HepG2 (cell line): ENCODE data around the gene MZT2A. TPM values are rescaled to one million over a fixed set of nuclear protein-coding genes. Genes with fewer than 3 reads are reported as not detected.

ENCODE experiments used
- ARID5B ChIP-seq: IDR thresholded peaks from 2 replicates; pipeline ENCODE4 v1.4.0; 2020; ENCODE audit warnings: mild to moderate bottlenecking, missing genetic modification reagents
- BCL3 ChIP-seq: sonication (generic); formaldehyde crosslinking; IDR thresholded peaks from 2 replicates; pipeline ENCODE4 v1.5.1; 2020; ENCODE audit warnings: mild to moderate bottlenecking, missing genetic modification reagents, moderate library complexity
- DRAP1 ChIP-seq: IDR thresholded peaks from 2 replicates; pipeline ENCODE4 v1.6.1; 2016; ENCODE audit warnings: missing genetic modification reagents, missing compliant biosample characterization
- GFI1 ChIP-seq: sonication (generic); formaldehyde crosslinking; IDR thresholded peaks from 2 replicates; pipeline ENCODE4 v1.5.0; 2020; ENCODE audit warnings: missing genetic modification reagents, mild to moderate bottlenecking, borderline replicate concordance
- NR3C1 ChIP-seq: sonication (generic); formaldehyde crosslinking; IDR thresholded peaks from 2 replicates; pipeline ENCODE4 v1.4.0; 2020; ENCODE audit warnings: missing genetic modification reagents
- PBX2 ChIP-seq: IDR thresholded peaks from 2 replicates; pipeline ENCODE4 v1.6.1; 2016; ENCODE audit warnings: control low read depth
- RXRB ChIP-seq: IDR thresholded peaks from 2 replicates; pipeline ENCODE4 v1.6.1; 2016; ENCODE audit warnings: borderline replicate concordance, missing genetic modification reagents, missing compliant biosample characterization
- TBL1XR1 ChIP-seq: fragments of 150-350 bp; IDR thresholded peaks from 2 replicates; pipeline ENCODE4 v1.6.1; 2014; ENCODE audit warnings: borderline replicate concordance, low read length; ENCODE audit not compliant: partially characterized antibody
- ZNF274 ChIP-seq: sonication (generic); formaldehyde crosslinking; IDR thresholded peaks from 2 replicates; pipeline ENCODE4 v1.5.1; 2020; ENCODE audit warnings: mild to moderate bottlenecking, missing genetic modification reagents
- ZNF496 ChIP-seq: sonication (generic); formaldehyde crosslinking; IDR thresholded peaks from 2 replicates; pipeline ENCODE4 v1.8.1; 2023; ENCODE audit warnings: mild to moderate bottlenecking, moderate library complexity, missing genetic modification reagents; ENCODE audit not compliant: insufficient replicate concordance
- ZNF747 ChIP-seq: sonication (generic); formaldehyde crosslinking; IDR thresholded peaks from 2 replicates; pipeline ENCODE4 v1.8.1; 2023; ENCODE audit warnings: missing genetic modification reagents, mild to moderate bottlenecking, borderline replicate concordance
- polyA plus RNA-seq, 8 experiments: library from polyadenylated mRNA; depleted of rRNA in 3 of 8; stranded (reverse) in 7 of 8; unstranded in 1 of 8; fragments of >200 nt; fragmentation: Illumina TruSeq in 4 of 8; extraction: Trizol in 4 of 8; gene quantifications; 2 replicates each; pipeline versions ENCODE4 v1.2.1 to v1.2.3, GENCODE V29; 2011 to 2016; ENCODE audit warnings: low read depth in 4 of 8, missing spikeins in 1 of 8, mixed read lengths in 1 of 8; ENCODE audit not compliant: insufficient read depth in 1 of 8
- total RNA-seq, 5 experiments: library from RNA; depleted of rRNA; stranded (reverse); fragments of >200 nt; fragmentation: Illumina TruSeq; extraction: Trizol; gene quantifications; 2 replicates each; pipeline ENCODE4 v1.2.3, GENCODE V29; 2016; ENCODE audit warnings: low read depth in 1 of 5
- TF ChIP-seq, protein P1 (sequence below): sonication (generic); formaldehyde crosslinking; IDR thresholded peaks from 2 replicates; pipeline ENCODE4 v1.4.0; 2020; ENCODE audit warnings: missing genetic modification reagents, borderline replicate concordance
- TF ChIP-seq, protein P2 (sequence below): sonication (generic); formaldehyde crosslinking; IDR thresholded peaks from 2 replicates; pipeline ENCODE4 v1.5.0; 2020; ENCODE audit warnings: mild to moderate bottlenecking, missing genetic modification reagents, borderline replicate concordance

MZT2A gene
- total and polyA plus RNA-seq, 2 of the 13 experiments (the other 11 are each of a cell fraction or from before 2014, with no cell fraction given) = 221 to 349 TPM

DNA sequence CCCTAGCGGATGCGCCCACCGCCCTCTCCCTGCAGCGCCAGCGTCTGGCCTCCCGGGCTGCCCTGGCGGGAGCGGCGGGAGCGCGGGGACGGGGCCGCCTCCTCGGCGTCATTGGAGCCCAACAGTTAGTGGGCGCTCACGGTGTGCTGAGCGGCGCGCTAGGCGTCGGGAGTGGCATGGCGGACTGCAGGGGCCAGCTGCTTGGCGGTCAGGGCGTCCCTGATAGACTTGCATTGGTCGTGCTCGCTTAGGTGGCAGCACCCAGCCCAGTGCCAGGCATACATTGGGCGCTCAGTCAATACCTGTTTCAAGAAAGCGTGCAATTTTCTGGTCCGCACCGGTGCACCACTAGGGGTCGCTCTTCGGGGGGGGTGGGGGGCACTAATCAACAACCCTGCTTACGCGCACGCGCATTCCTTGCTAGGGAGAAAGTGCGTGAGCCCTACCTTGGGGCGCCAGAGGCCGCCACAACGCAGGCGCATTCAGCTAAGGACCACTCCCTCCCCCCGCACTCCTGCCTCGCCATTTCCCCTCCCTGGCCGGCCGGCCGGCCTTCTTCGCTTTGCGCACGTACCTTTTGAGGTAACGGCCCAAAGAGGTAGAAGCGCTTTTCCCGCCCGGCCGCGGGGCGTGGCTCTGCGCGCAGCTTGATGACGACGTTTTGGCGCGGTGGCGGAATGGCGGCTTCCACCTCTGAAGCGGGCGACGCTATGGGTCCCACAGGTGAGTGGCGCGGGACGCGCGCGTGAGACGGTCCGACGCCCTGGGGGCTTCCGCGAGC lies 411 bp upstream of the MZT2A start (continued):
- TF ChIP-seq TBL1XR1 = no peak
- TF ChIP-seq DRAP1 (CRISPR knock-in tag) = peak; percentile 44; the same call in 1 of the 2 replicates
- peak; percentile 48; the same call in 1 of the 2 replicates for TF ChIP-seq ARID5B
- TF ChIP-seq ZNF274 (CRISPR knock-in tag) = 0 out of 2 replicates have a peak, but pooled peaks have one; percentile 33
- no peak for TF ChIP-seq PBX2 (CRISPR knock-in tag)
- no peak for TF ChIP-seq NR3C1 (CRISPR knock-in tag)
- TF ChIP-seq, protein P1, sequence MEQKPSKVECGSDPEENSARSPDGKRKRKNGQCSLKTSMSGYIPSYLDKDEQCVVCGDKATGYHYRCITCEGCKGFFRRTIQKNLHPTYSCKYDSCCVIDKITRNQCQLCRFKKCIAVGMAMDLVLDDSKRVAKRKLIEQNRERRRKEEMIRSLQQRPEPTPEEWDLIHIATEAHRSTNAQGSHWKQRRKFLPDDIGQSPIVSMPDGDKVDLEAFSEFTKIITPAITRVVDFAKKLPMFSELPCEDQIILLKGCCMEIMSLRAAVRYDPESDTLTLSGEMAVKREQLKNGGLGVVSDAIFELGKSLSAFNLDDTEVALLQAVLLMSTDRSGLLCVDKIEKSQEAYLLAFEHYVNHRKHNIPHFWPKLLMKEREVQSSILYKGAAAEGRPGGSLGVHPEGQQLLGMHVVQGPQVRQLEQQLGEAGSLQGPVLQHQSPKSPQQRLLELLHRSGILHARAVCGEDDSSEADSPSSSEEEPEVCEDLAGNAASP = peak; percentile 38; the same call in 1 of the 2 replicates
- TF ChIP-seq ZNF496 (CRISPR knock-in tag) = no peak
- TF ChIP-seq, protein P2, sequence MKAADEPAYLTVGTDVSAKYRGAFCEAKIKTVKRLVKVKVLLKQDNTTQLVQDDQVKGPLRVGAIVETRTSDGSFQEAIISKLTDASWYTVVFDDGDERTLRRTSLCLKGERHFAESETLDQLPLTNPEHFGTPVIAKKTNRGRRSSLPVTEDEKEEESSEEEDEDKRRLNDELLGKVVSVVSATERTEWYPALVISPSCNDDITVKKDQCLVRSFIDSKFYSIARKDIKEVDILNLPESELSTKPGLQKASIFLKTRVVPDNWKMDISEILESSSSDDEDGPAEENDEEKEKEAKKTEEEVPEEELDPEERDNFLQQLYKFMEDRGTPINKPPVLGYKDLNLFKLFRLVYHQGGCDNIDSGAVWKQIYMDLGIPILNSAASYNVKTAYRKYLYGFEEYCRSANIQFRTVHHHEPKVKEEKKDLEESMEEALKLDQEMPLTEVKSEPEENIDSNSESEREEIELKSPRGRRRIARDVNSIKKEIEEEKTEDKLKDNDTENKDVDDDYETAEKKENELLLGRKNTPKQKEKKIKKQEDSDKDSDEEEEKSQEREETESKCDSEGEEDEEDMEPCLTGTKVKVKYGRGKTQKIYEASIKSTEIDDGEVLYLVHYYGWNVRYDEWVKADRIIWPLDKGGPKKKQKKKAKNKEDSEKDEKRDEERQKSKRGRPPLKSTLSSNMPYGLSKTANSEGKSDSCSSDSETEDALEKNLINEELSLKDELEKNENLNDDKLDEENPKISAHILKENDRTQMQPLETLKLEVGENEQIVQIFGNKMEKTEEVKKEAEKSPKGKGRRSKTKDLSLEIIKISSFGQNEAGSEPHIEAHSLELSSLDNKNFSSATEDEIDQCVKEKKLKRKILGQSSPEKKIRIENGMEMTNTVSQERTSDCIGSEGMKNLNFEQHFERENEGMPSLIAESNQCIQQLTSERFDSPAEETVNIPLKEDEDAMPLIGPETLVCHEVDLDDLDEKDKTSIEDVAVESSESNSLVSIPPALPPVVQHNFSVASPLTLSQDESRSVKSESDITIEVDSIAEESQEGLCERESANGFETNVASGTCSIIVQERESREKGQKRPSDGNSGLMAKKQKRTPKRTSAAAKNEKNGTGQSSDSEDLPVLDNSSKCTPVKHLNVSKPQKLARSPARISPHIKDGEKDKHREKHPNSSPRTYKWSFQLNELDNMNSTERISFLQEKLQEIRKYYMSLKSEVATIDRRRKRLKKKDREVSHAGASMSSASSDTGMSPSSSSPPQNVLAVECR = peak; percentile 94
- peak; percentile 59; the same call in 1 of the 2 replicates for TF ChIP-seq RXRB
- 0 out of 2 replicates have a peak, but pooled peaks have one; percentile 40 for TF ChIP-seq GFI1 (CRISPR knock-in tag)
- peak; percentile 38; the same call in 1 of the 2 replicates for TF ChIP-seq BCL3 (CRISPR knock-in tag)
- TF ChIP-seq ZNF747 (CRISPR knock-in tag) = peak; percentile 92; the same call in 1 of the 2 replicates
